Stomach (tissue), 4 donors: ENCODE results near the gene UGT2A3.

Source experiments
- CTCF ChIP-seq, 7 experiments: fragments of 450-650 bp in 4 of 7; fragments of 200-600 bp in 3 of 7; sonication (generic) in 3 of 7; IDR thresholded peaks; one replicate each; pipeline ENCODE4 v1.5.1; 2016 to 2019; ENCODE audit warnings: antibody characterized with exemption in 7 of 7, control low read depth in 2 of 7, mild to moderate bottlenecking in 1 of 7
- POLR2A ChIP-seq, 4 donors: fragments of 450-650 bp; IDR thresholded peaks; one replicate each; pipeline ENCODE4 v1.6.1; 2016; ENCODE audit warnings: antibody characterized with exemption in 4 of 4, control low read depth in 2 of 4, mild to moderate bottlenecking in 1 of 4, moderate library complexity in 1 of 4
- POLR2AphosphoS5 ChIP-seq, 3 donors: sonication (generic); formaldehyde crosslinking; IDR thresholded peaks; one replicate each; pipeline ENCODE4 v1.6.1; 2016; ENCODE audit warnings: antibody characterized with exemption in 3 of 3

- TF ChIP-seq POLR2AphosphoS5 (IDR thresholded peaks at IDR 0.05): no peak
- no peak for TF ChIP-seq CTCF (IDR thresholded peaks at IDR 0.05)
- no peak for TF ChIP-seq POLR2A (IDR thresholded peaks at IDR 0.05)
These were observed 3.4 kb downstream of the UGT2A3 start for GRCh38 chr4:68948044-68948743.
